Thyroid gland (tissue), 4 donors: ENCODE results near the gene CAP1. TPM values are rescaled to one million over a fixed set of nuclear protein-coding genes. Genes with fewer than 3 reads are reported as not detected.

Experiments used
- DNase-seq, 2 donors: peaks; one replicate each; pipeline ENCODE4 v3.0.0-alpha.2; 2019
- H3K27ac ChIP-seq, 3 donors: fragments of 200-600 bp; sonication (generic); 1 replicate in 2 of 3; 2 replicates in 1 of 3; pipeline ENCODE4 v1.5.1; 2016 to 2019; ENCODE audit warnings: mild to moderate bottlenecking in 1 of 3, moderate library complexity in 1 of 3
- H3K27me3 ChIP-seq: fragments of 200-600 bp; sonication (generic); one replicate; pipeline ENCODE4 v1.5.1; 2019
- H3K36me3 ChIP-seq, 2 donors: fragments of 200-600 bp; sonication (generic); one replicate each; pipeline ENCODE4 v1.5.1; 2016 to 2019
- H3K4me1 ChIP-seq, 2 donors: fragments of 200-600 bp; sonication (generic); one replicate each; pipeline ENCODE4 v1.5.1; 2017 to 2019
- H3K4me3 ChIP-seq, 3 donors: fragments of 200-600 bp; sonication (generic); replicated peaks in 1 of 3; 1 replicate in 2 of 3; 2 replicates in 1 of 3; pipeline ENCODE4 v1.5.1; 2016; ENCODE audit warnings: mild to moderate bottlenecking in 1 of 3
- H3K9me3 ChIP-seq: fragments of 200-600 bp; sonication (generic); one replicate; pipeline ENCODE4 v1.5.1; 2017
- CTCF ChIP-seq, 6 experiments: fragments of 200-600 bp in 3 of 6; fragments of 450-650 bp in 3 of 6; sonication (generic) in 3 of 6; IDR thresholded peaks; one replicate each; pipeline ENCODE4 v1.5.1; 2016 to 2019; ENCODE audit warnings: antibody characterized with exemption in 6 of 6, mild to moderate bottlenecking in 2 of 6, inconsistent platforms in 1 of 6, moderate library complexity in 1 of 6
- POLR2A ChIP-seq, 2 donors: fragments of 450-650 bp; IDR thresholded peaks; one replicate each; pipeline ENCODE4 v1.6.1; 2017; ENCODE audit warnings: antibody characterized with exemption in 2 of 2, mild to moderate bottlenecking in 2 of 2, moderate library complexity in 1 of 2
- WGBS, 2 donors: methylation state at CpG; one replicate each; pipeline ENCODE4 v1.1.5; 2017; 5-methylcytosine and 5-hydroxymethylcytosine counted together
- intact Hi-C: fragments of 100-400 bp; cut with DNase I; formaldehyde crosslinking; loops from one replicate; pipeline ENCODE4 v1.15.1; 2023
- total RNA-seq, 4 donors: library from RNA; depleted of rRNA; stranded (reverse); fragments of >200 nt; gene quantifications; one replicate each; pipeline ENCODE4 v1.2.3, GENCODE V29; 2016

Gene CAP1
- total RNA-seq, 4 donors from 2014 or later, result 204 to 247 (median 227) TPM

- 0% methylated on average over 10 of the region's 10 CpGs for WGBS, 2 donors
- intact Hi-C loops, result no loop called here
- peak; percentile 57 to 64 for DNase-seq
- H3K4me3 ChIP-seq, result peak overlapping the region; percentile 25 to 94 (median 75)
- peak in 3 of 6 experiments; percentile 27 to 51 (median 36) for TF ChIP-seq CTCF (IDR thresholded peaks at IDR 0.05)
- TF ChIP-seq POLR2A (IDR thresholded peaks at IDR 0.05), result no peak
- peaks cover 16 to 40% of the 10 kb centered on the region in 2 donors for H3K4me1 ChIP-seq
- no peaks in the 10 kb centered on the region for H3K9me3 ChIP-seq
- peak overlapping the region; percentile 96 to 99 (median 99) for H3K27ac ChIP-seq
- no peaks in the 10 kb centered on the region for H3K36me3 ChIP-seq
- H3K27me3 ChIP-seq, result no peaks in the 10 kb centered on the region
Observed at GRCh38 chr1:40039245-40039756, 1.2 kb upstream of the CAP1 start.

GRCh38 chr1:40039757-40040510 lies 595 bp upstream of the CAP1 start:
- TF ChIP-seq CTCF (IDR thresholded peaks at IDR 0.05) (no peak), POLR2A (IDR thresholded peaks at IDR 0.05) (peak; percentile 53 to 93)
- H3K27ac ChIP-seq, result peak overlapping the region; percentile 96 to 99 (median 99)
- H3K4me1 ChIP-seq, result peaks cover 16 to 40% of the 10 kb centered on the region in 2 donors
- no peaks in the 10 kb centered on the region for H3K9me3 ChIP-seq
- H3K27me3 ChIP-seq, result no peaks in the 10 kb centered on the region
- H3K4me3 ChIP-seq, result peak overlapping the region; percentile 25 to 94 (median 75)
- DNase-seq, result peak; percentile 81 to 84
- intact Hi-C loops, result no loop called here
- 0% methylated on average over 39 to 41 of the region's 52 CpGs for WGBS, 2 donors
- H3K36me3 ChIP-seq, result no peaks in the 10 kb centered on the region

GRCh38 chr1:40041466-40041838 lies 923 bp downstream of the CAP1 start:
- no peak for DNase-seq
- H3K27ac ChIP-seq, result peak overlapping the region in 2 of 3 donors; percentile 81 to 99
- H3K36me3 ChIP-seq, result no peaks in the 10 kb centered on the region
- H3K9me3 ChIP-seq, result no peaks in the 10 kb centered on the region
- H3K27me3 ChIP-seq, result no peaks in the 10 kb centered on the region
- TF ChIP-seq POLR2A (IDR thresholded peaks at IDR 0.05) (no peak), CTCF (IDR thresholded peaks at IDR 0.05) (no peak)
- 10 to 15% methylated on average over 5 of the region's 5 CpGs for WGBS, 2 donors
- H3K4me1 ChIP-seq, result peaks cover 16 to 51% of the 10 kb centered on the region in 2 donors
- H3K4me3 ChIP-seq, result peak overlapping the region; percentile 61 to 94 (median 91)
- intact Hi-C loops, result no loop called here

- no peak for TF ChIP-seq CTCF (IDR thresholded peaks at IDR 0.05)
- no peak for TF ChIP-seq POLR2A (IDR thresholded peaks at IDR 0.05)
- H3K27me3 ChIP-seq, result no peaks in the 10 kb centered on the region
- DNase-seq, result no peak
- H3K4me1 ChIP-seq, result peaks cover 18 to 55% of the 10 kb centered on the region in 2 donors
- intact Hi-C loops, result no loop called here
- no peak overlapping the region for H3K4me3 ChIP-seq
- 67 to 73% methylated on average over 4 of the region's 4 CpGs for WGBS, 2 donors
- H3K9me3 ChIP-seq, result no peaks in the 10 kb centered on the region
- H3K27ac ChIP-seq, result no peak overlapping the region
- no peaks in the 10 kb centered on the region for H3K36me3 ChIP-seq
Observed at GRCh38 chr1:40042341-40042740, 1.8 kb downstream of the CAP1 start.

GRCh38 chr1:40044110-40044509 lies 3.6 kb downstream of the CAP1 start:
- H3K27me3 ChIP-seq, result no peaks in the 10 kb centered on the region
- WGBS, 2 donors, result 75 to 83% methylated on average over 3 of the region's 3 CpGs
- H3K4me1 ChIP-seq, result peaks cover 29 to 63% of the 10 kb centered on the region in 2 donors
- H3K36me3 ChIP-seq, result no peaks in the 10 kb centered on the region
- no peak overlapping the region for H3K4me3 ChIP-seq
- DNase-seq, result no peak
- no peak overlapping the region for H3K27ac ChIP-seq
- H3K9me3 ChIP-seq, result no peaks in the 10 kb centered on the region
- TF ChIP-seq POLR2A (IDR thresholded peaks at IDR 0.05), result no peak
- TF ChIP-seq CTCF (IDR thresholded peaks at IDR 0.05), result no peak
- intact Hi-C loops, result no loop called here
